Heart left ventricle (tissue), 13 donors: ENCODE data around the gene PLCL1.

Experiments
- CTCF ChIP-seq, 12 donors: fragments of 200-600 bp; sonication (generic) in 4 of 12; IDR thresholded peaks; one replicate each; pipeline versions ENCODE4 v1.5.0 to v1.8.0; 2018 to 2022; ENCODE audit warnings: antibody characterized with exemption in 12 of 12, mild to moderate bottlenecking in 5 of 12
- POLR2A ChIP-seq, 2 donors: fragments of 450-650 bp; IDR thresholded peaks; one replicate each; pipeline ENCODE4 v1.6.1; 2017; ENCODE audit warnings: antibody characterized with exemption in 2 of 2, mild to moderate bottlenecking in 2 of 2, moderate library complexity in 2 of 2
- donor health status: ischemic (EF 13 %, LVEDD 7.1; RV severe dilation, severe dysfunction).
- donor health status: DM: no; HTN: yes; CAD: no.
- donor health status: DM: no; HTN: no; CAD: no.
- donor health status: ischemic (EF 25% LVEDD 6.9; RV normal size, moderate dysfunction).
- donor health status: ischemic (EF 25% LVEDD 5.7; RV mildly dilated, moderate dysfunction).
- donor health status: ischemic (EF 35%, LVEDD 5.7; RV mildly dilated, moderate dysfunction).
- donor health status: nonischemic (EF 11% LVEDD 7.7; RV severe dilation, severe dysfunction).
- donor health status: DM: yes; HTN: yes; CAD: no.
- donor health status: PGD.
- donor health status: ischemic (EF 29% LVEDD 5.4; RV normal size, mild dysfunction).
- donor health status: nonischemic (EF 23%, LVEDD 6.1; RV moderate dilation, normal function).

GRCh38 chr2:198113316-198113715, 308.9 kb downstream of the PLCL1 start:
- TF ChIP-seq CTCF (IDR thresholded peaks at IDR 0.05) (no peak), POLR2A (IDR thresholded peaks at IDR 0.05) (no peak)
